PC-3 (cell line): ENCODE measurements around the gene FGFBP3. TPM values are rescaled to one million over a fixed set of nuclear protein-coding genes. Genes with fewer than 3 reads are reported as not detected.
A peak's percentile ranks its signal among the peaks of the same experiment; 100 is the strongest.

Source experiments
- ATAC-seq: fragments of 200-7000 bp; cut with Tn5 transposase; 2 replicates; pipeline ENCODE4 v1.9.1; 2020; ENCODE audit warnings: mild to moderate bottlenecking, moderate library complexity
- BruUV-seq: library from RNA; stranded (reverse); fragments of 400-500 nt; replicated peaks from 2 replicates; lab custom pipeline; 2021; lab: Mats Ljungman, UMichigan
- CTCF ChIA-PET: fragments of 300-600 bp; sonication (Branson Sonifier 250); formaldehyde crosslinking; loops from one replicate; lab custom pipeline; 2022; ENCODE audit warnings: antibody characterized with exemption; lab: Charles Lee
- POLR2A ChIA-PET: fragments of 300-600 bp; sonication (Branson Sonifier 250); formaldehyde crosslinking; loops from one replicate; lab custom pipeline; 2022; ENCODE audit warnings: antibody characterized with exemption; ENCODE audit not compliant: unreplicated experiment; lab: Charles Lee
- DNase-seq: peaks from one replicate; pipeline ENCODE4 v3.0.0-alpha.2; 2015
- H2AFZ ChIP-seq: fragments of 300-600 bp; sonication (generic); 2 replicates; pipeline ENCODE4 v1.6.0; 2016; ENCODE audit warnings: antibody characterized with exemption, low read length
- H3F3A ChIP-seq: fragments of 300-600 bp; sonication (generic); one replicate; pipeline ENCODE4 v1.6.0; 2017; ENCODE audit warnings: antibody characterized with exemption, low read length, control low read depth, mild to moderate bottlenecking; ENCODE audit not compliant: unreplicated experiment
- H3K27ac ChIP-seq: fragments of 300-600 bp; sonication (generic); 2 replicates; pipeline ENCODE4 v1.5.1; 2016; ENCODE audit warnings: mild to moderate bottlenecking, low read length
- H3K27me3 ChIP-seq: fragments of 300-600 bp; sonication (generic); 2 replicates; pipeline ENCODE4 v1.6.1; 2016; ENCODE audit warnings: low read length, mixed read lengths
- H3K36me3 ChIP-seq: fragments of 300-600 bp; sonication (generic); 2 replicates; pipeline ENCODE4 v1.6.1; 2016; ENCODE audit warnings: low read depth, mixed run types, low read length, mixed read lengths
- H3K4me1 ChIP-seq: fragments of 300-600 bp; sonication (generic); 2 replicates; pipeline ENCODE4 v1.5.1; 2016; ENCODE audit warnings: low read length; ENCODE audit not compliant: insufficient read depth
- H3K4me2 ChIP-seq: fragments of 300-600 bp; sonication (generic); 2 replicates; pipeline ENCODE4 v1.6.0; 2016; ENCODE audit warnings: low read length
- H3K4me3 ChIP-seq: fragments of 300-600 bp; sonication (generic); 2 replicates; pipeline ENCODE4 v1.5.1; 2016; ENCODE audit warnings: mild to moderate bottlenecking, low read length, mixed read lengths
- H3K79me2 ChIP-seq: fragments of 300-600 bp; sonication (generic); 2 replicates; pipeline ENCODE4 v1.6.1; 2017; ENCODE audit warnings: low read length, mixed read lengths
- H3K9ac ChIP-seq: fragments of 300-600 bp; sonication (generic); 2 replicates; pipeline ENCODE4 v1.6.0; 2016; ENCODE audit warnings: mild to moderate bottlenecking, low read length
- H3K9me2 ChIP-seq: fragments of 300-600 bp; sonication (generic); replicated peaks from 2 replicates; pipeline ENCODE4 v1.6.1; 2016; ENCODE audit warnings: mixed run types, low read length, mixed read lengths
- H3K9me3 ChIP-seq: fragments of 300-600 bp; sonication (generic); 2 replicates; pipeline ENCODE4 v1.6.1; 2016; ENCODE audit warnings: low read length, mixed read lengths
- H4K20me1 ChIP-seq: fragments of 300-600 bp; sonication (generic); 2 replicates; pipeline ENCODE4 v1.6.1; 2016; ENCODE audit warnings: low read length, mixed read lengths
- CTCF ChIP-seq: fragments of 300-600 bp; sonication (generic); conservative IDR thresholded peaks from 2 replicates; pipeline ENCODE4 v1.5.1; 2017; ENCODE audit warnings: antibody characterized with exemption, low read depth, mild to moderate bottlenecking, low read length
- EZH2 ChIP-seq: fragments of 300-600 bp; sonication (generic); IDR thresholded peaks from one replicate; pipeline ENCODE4 v1.6.1; 2017; ENCODE audit warnings: antibody characterized with exemption, mild to moderate bottlenecking, low read length; ENCODE audit not compliant: unreplicated experiment
- EZH2phosphoT487 ChIP-seq: fragments of 300-600 bp; sonication (generic); IDR thresholded peaks from 2 replicates; pipeline ENCODE4 v1.6.1; 2018; ENCODE audit warnings: mild to moderate bottlenecking, antibody characterized with exemption, low read length, borderline replicate concordance
- intact Hi-C: fragments of 100-400 bp; cut with micrococcal nuclease; formaldehyde crosslinking; loops from 2 replicates; pipeline ENCODE4 v1.9.0; 2023
- total RNA-seq: library from RNA; depleted of rRNA; stranded (reverse); fragments of >200 nt; gene quantifications from 2 replicates; pipeline ENCODE4 v1.2.3, GENCODE V29; 2014

The FGFBP3 gene
- total RNA-seq, 1 experiment from 2014 or later = 1.2 TPM

- Histone ChIP-seq H3K79me2 (no peaks in the 10 kb centered on the region), H3K27ac (no peak overlapping the region), H3K27me3 (no peaks in the 10 kb centered on the region), H3K9ac (no peak overlapping the region), H3K9me3 (no peaks in the 10 kb centered on the region), H3K4me3 (no peak overlapping the region), H3K36me3 (no peaks in the 10 kb centered on the region), H4K20me1 (no peaks in the 10 kb centered on the region), H3K9me2 (no peaks in the 10 kb centered on the region), H3K4me2 (no peak overlapping the region), H3K4me1 (no peaks in the 10 kb centered on the region), H2AFZ (no peak overlapping the region), H3F3A (no peaks in the 10 kb centered on the region)
- ATAC-seq (no peak), DNase-seq (no peak)
- intact Hi-C loops = no loop called here
- no TSS peak for BruUV-seq
- ChIA-PET CTCF (no interaction called here), POLR2A (no interaction called here)
- no peak for TF ChIP-seq EZH2phosphoT487
- TF ChIP-seq CTCF = no peak
- no peak for TF ChIP-seq EZH2
These were observed 16.2 kb downstream of the FGFBP3 start for GRCh38 chr10:91893051-91893450.

DNA sequence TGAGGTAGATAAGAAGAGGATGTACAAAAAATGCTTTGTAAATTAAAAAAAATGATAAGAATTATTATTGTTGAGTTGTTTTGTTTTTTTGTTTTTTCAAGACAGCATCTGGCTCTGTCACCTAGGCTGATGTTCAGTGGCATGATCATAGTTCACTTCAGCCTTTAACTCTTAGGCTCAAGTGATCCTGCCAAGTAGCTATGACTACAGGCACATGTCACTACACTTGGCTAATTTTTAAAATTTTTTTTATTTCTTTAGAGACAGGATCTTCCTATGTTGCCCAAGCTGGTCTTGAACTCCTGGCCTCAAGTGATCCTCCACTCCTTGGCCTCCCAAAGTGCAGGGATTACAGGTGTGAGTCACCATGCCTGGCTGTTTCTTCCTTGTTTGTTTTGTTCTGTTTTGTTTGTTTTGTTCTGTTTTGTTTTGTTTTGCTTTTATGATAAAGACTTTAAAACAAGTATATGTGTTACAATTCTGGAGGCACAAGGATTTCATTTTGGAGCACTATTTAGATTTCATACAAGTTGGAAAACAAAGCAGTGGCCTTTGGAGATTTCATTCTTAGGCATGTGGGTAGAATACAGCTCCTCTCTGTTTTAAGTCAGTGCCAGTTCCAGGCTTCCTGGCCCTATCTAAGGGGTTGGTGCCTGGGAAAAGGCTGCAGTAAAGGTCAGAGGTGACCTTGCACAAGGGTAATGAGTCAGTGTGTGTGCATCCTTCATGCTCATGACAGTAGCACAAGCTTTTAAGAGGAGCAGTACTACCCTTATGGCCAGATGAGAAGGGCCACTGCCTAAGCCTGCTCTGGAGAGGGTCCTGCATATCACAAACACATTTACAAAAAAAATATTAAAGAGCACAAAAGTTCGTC, 17.9 kb downstream of the FGFBP3 start:
- no peaks in the 10 kb centered on the region for H3K9me3 ChIP-seq
- ATAC-seq = peak; percentile 40
- BruUV-seq = no TSS peak
- H3K4me2 ChIP-seq = no peak overlapping the region
- H3K79me2 ChIP-seq = no peaks in the 10 kb centered on the region
- no peak overlapping the region for H3K27ac ChIP-seq
- TF ChIP-seq EZH2phosphoT487 = no peak
- TF ChIP-seq CTCF = no peak
- no peak for TF ChIP-seq EZH2
- no peaks in the 10 kb centered on the region for H4K20me1 ChIP-seq
- no peaks in the 10 kb centered on the region for H3K27me3 ChIP-seq
- H3F3A ChIP-seq = no peaks in the 10 kb centered on the region
- ChIA-PET POLR2A (no interaction called here), CTCF (no interaction called here)
- no peaks in the 10 kb centered on the region for H3K36me3 ChIP-seq
- DNase-seq = peak; percentile 40
- intact Hi-C loops = no loop called here
- H3K4me3 ChIP-seq = no peak overlapping the region
- H3K4me1 ChIP-seq = no peaks in the 10 kb centered on the region
- no peaks in the 10 kb centered on the region for H3K9me2 ChIP-seq
- no peak overlapping the region for H3K9ac ChIP-seq
- no peak overlapping the region for H2AFZ ChIP-seq
